Stimulated activated CD4-positive, alpha-beta T cell treated with anti-CD3 and anti-CD28 coated beads, Interleukin-1b, Interleukin-23, amount 100 ng/mL, for 4 hours (primary cell): ENCODE data around the gene NCKAP5.

Experiments used
- DNase-seq, 2 donors: peaks; one replicate each; pipeline ENCODE4 v3.0.0-alpha.2; 2020; ENCODE audit warnings: low read depth in 2 of 2

Gene NCKAP5

GRCh38 chr2:132948211-132948610, 620.1 kb downstream of the NCKAP5 start:
- no peak for DNase-seq

DNA sequence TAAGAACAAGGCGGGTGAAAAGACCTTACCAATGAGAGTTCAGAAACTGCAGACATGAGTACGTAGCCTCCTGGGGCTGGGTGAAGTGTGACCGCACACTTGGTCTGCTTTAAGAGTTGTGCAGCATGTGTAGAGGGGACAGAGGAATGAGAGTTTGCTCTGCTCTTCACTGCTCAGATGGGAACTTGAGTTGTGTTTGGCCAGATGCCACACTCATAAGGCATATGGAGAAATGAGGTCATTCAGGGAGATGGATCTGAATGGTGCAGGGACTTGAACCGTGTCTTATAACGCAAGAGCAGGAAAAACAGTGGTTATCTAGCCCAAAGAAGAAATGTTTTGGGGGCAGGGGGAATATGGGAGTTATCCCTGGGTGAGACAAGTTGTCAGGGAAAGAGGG, 624.4 kb downstream of the NCKAP5 start:
- DNase-seq = no peak

GRCh38 chr2:132941296-132942020, 626.8 kb downstream of the NCKAP5 start:
- no peak for DNase-seq

GRCh38 chr2:132937629-132938028, 630.6 kb downstream of the NCKAP5 start:
- no peak for DNase-seq

DNA sequence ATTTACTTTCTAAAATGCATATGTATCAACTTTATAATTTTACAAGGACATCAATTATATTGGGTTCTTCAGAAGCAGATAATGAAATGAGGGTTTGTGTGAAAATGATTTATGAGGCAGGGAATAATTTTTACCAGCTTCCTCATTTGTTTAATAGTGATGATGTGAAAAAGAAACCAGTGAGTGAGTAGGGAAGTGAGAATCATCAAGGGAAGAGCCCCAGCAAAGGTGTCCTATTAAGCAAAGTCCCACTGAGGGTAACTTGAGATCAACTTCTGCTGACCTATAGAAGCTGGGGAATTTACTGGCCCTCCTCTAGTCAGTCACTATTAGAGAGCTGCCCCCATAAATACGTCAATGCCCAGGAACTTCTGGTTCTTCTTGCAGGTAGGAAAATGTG, 631.5 kb downstream of the NCKAP5 start:
- no peak for DNase-seq

GRCh38 chr2:132936261-132936660, 632.0 kb downstream of the NCKAP5 start:
- no peak for DNase-seq

DNA sequence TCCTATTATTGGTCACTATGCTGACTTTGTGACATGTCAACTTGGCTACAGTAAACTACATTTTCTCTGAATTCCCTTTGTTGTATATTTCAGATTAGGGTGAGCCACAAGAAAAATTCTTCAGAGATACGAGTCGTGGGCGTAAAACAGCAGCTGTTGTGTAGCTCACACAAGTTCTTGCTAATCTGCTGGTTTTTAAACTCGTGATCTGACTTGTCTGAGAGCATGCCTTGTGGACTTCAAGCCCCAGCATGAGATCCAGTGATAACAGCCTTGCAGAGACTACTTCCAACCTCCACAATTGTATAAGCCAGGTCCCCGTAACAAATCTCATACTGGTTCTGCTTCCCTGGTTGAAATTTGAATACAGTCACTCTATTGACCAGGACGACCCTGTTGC, 638.5 kb downstream of the NCKAP5 start:
- DNase-seq = no peak

DNA sequence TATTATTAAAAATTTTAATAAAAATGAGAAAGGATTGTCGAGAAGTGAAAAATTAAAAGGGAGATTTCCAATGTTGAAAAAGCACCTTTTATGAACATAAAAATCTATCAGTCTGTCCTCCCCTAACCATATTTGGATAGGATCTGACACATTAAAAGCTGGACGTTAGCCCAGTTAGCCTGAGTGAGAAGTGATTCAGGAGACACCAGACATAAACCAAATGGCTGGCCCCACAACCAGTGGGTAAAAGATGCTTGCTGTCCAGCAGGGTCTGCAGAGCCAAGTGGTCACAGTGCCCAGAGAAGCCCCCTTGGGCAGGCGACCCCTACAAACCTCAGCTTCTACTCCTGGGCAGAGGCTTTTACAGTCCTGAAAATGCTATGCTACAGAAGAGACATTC, 644.5 kb downstream of the NCKAP5 start:
- no peak for DNase-seq

GRCh38 chr2:132915812-132916549, 652.3 kb downstream of the NCKAP5 start:
- DNase-seq = no peak

- DNase-seq = no peak
Measured at GRCh38 chr2:132911726-132912724, 656.2 kb downstream of the NCKAP5 start.

- no peak for DNase-seq
Measured at GRCh38 chr2:132910432-132910831, 657.8 kb downstream of the NCKAP5 start.

DNA sequence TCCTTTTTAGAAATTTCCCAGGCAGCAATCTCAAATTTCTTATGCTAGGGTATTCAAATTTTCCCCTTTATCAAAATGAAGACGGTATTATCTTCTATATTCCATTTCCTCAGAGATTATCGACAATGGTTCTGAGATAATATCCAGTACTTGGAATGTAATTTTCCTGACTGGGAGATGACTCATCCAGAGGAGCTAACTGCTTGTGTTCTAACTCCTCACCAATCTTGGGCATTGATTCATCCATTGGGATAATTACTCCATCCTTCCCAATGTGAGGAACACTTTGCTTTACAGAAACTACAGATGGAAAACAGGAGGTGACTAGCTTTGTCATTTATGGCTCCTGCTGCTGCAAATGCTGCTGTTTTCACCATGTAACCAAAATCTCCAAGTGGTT, 658.8 kb downstream of the NCKAP5 start:
- no peak for DNase-seq

- DNase-seq = no peak
Measured at GRCh38 chr2:132904142-132904842, 664.0 kb downstream of the NCKAP5 start.

GRCh38 chr2:132902626-132903025, 665.6 kb downstream of the NCKAP5 start:
- no peak for DNase-seq

DNA sequence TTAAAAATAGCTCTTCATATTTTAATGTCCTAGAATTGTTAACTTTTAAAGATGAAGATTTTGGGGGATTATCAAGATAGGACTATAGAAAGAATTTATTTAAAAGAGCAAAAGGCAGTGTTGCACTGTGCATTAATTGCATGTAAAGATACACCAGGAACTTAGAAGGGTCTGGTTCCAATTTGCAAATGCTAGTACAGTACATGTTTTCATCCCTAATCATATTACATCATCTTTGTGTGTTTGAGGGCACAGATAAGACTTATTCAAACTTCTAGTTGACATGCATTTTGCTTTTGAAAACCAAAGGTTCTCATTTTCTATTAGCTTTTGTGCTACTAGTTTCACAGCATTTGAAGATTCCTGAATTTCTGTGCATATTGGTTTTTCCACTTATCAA, 666.6 kb downstream of the NCKAP5 start:
- no peak for DNase-seq

DNA sequence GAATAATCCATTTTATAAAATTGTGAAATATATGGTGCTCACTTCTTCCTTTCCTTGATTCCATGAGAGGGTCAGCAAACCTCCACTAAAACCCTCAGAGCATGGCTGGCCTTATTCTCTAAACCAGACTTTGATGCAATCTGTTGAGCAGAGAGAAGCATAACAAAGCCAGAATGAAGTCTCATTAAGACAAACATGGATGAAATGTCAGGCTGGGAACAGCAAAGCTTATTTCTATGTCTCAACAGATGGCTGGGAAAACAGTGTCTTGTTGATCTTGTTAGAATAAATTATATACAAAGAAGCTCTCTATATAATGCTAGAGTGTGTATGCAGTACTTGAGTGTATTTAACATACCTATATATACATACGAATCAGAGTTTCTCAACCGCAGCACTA, 671.2 kb downstream of the NCKAP5 start:
- no peak for DNase-seq

DNA sequence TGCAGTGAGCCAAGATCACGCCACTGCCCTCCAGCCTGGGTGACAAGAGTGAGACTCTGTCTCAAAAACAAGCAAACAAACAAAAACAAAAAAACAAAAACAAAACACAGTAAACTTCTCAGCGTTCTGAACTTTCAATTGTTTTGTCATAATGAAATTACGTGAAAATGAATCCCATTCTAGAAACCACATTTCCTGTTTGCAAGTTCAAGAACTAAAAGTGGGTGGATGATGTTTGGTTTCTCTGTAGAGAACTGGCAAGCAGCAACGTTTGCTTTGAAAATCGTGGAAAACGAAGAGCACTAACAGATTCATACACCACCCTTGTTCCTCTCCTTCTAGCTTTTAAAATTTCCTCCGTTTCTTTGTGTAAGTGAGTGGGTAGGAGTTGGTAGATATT, 672.2 kb downstream of the NCKAP5 start:
- no peak for DNase-seq

DNA sequence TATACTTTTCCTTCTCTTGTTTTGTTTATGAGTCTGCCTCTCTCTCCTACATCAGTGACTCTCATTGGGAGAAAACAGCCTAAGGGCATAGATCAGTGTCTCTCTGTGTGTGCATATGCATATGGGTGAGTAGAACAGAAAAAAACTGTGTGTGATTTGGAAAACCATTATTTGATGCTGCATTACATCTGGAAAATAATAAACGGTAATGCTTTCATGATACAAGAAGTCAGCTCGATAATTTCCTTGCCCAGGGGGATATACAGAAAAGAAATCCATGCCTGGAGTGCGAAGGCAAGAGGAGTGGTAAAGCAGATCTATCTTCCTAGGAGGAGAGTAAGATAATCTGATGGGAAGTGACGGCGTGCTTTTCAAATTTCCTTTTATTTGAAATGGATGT, 676.8 kb downstream of the NCKAP5 start:
- no peak for DNase-seq

- DNase-seq = no peak
Measured at GRCh38 chr2:132886574-132886973, 681.7 kb downstream of the NCKAP5 start.

- no peak for DNase-seq
Measured at GRCh38 chr2:132884705-132885104, 683.6 kb downstream of the NCKAP5 start.

GRCh38 chr2:132884292-132884691, 684.0 kb downstream of the NCKAP5 start:
- DNase-seq = no peak

DNA sequence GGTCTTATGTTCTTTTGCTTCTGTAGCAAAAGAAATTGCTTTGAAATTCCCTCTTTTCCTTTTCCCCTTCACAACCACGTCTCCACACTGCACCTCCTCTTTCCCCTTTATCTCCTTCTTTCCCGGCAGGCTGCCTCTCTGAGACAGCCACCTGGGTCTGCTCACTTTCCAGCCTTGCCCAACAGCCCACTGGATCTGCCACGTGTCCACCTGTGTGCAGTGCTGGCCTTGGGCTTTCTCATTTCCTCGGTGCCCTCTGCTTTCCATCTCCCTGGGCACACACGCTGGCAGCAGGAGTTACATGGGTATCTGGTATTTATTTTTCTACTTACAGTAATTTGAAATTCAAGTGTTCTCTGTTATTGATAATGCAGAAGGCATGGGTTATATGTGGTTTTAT, 684.8 kb downstream of the NCKAP5 start:
- no peak for DNase-seq
